ENCODE results near the gene PSMA2. TPM values are rescaled to one million over a fixed set of nuclear protein-coding genes. Genes with fewer than 3 reads are reported as not detected.

Gene PSMA2
- total RNA-seq, 2 experiments from 2014 or later, result 193 to 197 TPM

GRCh38 chr7:42906181-42906580 is 25.8 kb downstream of the PSMA2 start:
- ChIA-PET CTCF (interaction anchor here (0.9 to 1.4 kb wide), 2 partner anchors 13 to 35 kb away, joined by 3 read pairs; no protein-coding TSS in a partner anchor), POLR2A (interaction anchor here (1.1 to 1.2 kb wide), 2 partner anchors 13 to 17 kb away, joined by 3 read pairs; no protein-coding TSS in a partner anchor)
- no peaks in the 10 kb centered on the region for H3K27me3 Mint-ChIP-seq
- no peaks in the 10 kb centered on the region for H3K9me3 Mint-ChIP-seq
- intact Hi-C loops (cut with micrococcal nuclease), result no loop called here
- peaks cover 18% of the 10 kb centered on the region for H3K4me1 Mint-ChIP-seq (ENCODE audit: low read depth)
- ATAC-seq (no peak), DNase-seq (no peak)
- no peak overlapping the region for H3K4me3 Mint-ChIP-seq
- H3K36me3 Mint-ChIP-seq (ENCODE audit: low read depth), result peaks cover 15% of the 10 kb centered on the region
- no peak for TF ChIP-seq CTCF (IDR thresholded peaks at IDR 0.05)
- no peak overlapping the region for H3K27ac Mint-ChIP-seq

DNA sequence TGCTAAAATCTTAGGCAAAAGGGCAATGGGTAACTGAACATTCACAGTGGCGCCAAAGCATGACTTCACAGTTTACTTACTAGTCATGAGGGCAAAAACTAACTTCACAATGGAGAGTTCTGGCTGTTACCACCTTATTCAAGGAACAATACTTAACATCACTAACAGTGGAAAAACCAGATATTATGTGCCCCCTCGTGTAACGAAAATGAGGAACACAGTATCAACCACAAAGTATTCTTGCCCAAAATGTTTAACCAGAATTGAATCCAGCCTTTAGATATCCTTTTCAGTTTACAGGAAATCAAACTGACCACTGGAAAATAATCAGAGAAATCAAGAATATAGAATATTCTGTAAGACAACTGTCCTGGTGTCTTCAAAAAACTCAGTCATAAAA is 29.6 kb downstream of the PSMA2 start:
- TF ChIP-seq CTCF (IDR thresholded peaks at IDR 0.05), result no peak
- Mint-ChIP-seq H3K27me3 (no peaks in the 10 kb centered on the region), H3K36me3 (ENCODE audit: low read depth) (no peaks in the 10 kb centered on the region), H3K9me3 (no peaks in the 10 kb centered on the region), H3K27ac (no peak overlapping the region), H3K4me3 (no peak overlapping the region), H3K4me1 (ENCODE audit: low read depth) (no peaks in the 10 kb centered on the region)
- intact Hi-C loops (cut with micrococcal nuclease), result no loop called here
- ChIA-PET POLR2A (no interaction called here), CTCF (no interaction called here)
- ATAC-seq (no peak), DNase-seq (no peak)

GRCh38 chr7:42900842-42901241 is 31.1 kb downstream of the PSMA2 start:
- TF ChIP-seq CTCF (IDR thresholded peaks at IDR 0.05), result no peak
- ChIA-PET POLR2A (no interaction called here), CTCF (no interaction called here)
- H3K4me1 Mint-ChIP-seq (ENCODE audit: low read depth), result no peaks in the 10 kb centered on the region
- intact Hi-C loops (cut with micrococcal nuclease), result no loop called here
- H3K9me3 Mint-ChIP-seq, result peaks cover 3% of the 10 kb centered on the region
- DNase-seq (no peak), ATAC-seq (no peak)
- no peak overlapping the region for H3K4me3 Mint-ChIP-seq
- H3K36me3 Mint-ChIP-seq (ENCODE audit: low read depth), result no peaks in the 10 kb centered on the region
- no peaks in the 10 kb centered on the region for H3K27me3 Mint-ChIP-seq
- no peak overlapping the region for H3K27ac Mint-ChIP-seq

GRCh38 chr7:42893346-42894240 is 38.4 kb downstream of the PSMA2 start:
- peaks cover 11% of the 10 kb centered on the region for H3K36me3 Mint-ChIP-seq (ENCODE audit: low read depth)
- ChIA-PET POLR2A (no interaction called here), CTCF (interaction anchor here (1.2 to 1.4 kb wide), 2 partner anchors 13 to 17 kb away, joined by 3 read pairs; no protein-coding TSS in a partner anchor)
- no peak for TF ChIP-seq CTCF (IDR thresholded peaks at IDR 0.05)
- peaks cover 14% of the 10 kb centered on the region for H3K9me3 Mint-ChIP-seq
- H3K27ac Mint-ChIP-seq, result no peak overlapping the region
- H3K27me3 Mint-ChIP-seq, result peaks cover 1% of the 10 kb centered on the region
- H3K4me1 Mint-ChIP-seq (ENCODE audit: low read depth), result peaks cover 6% of the 10 kb centered on the region
- intact Hi-C loops (cut with micrococcal nuclease), result no loop called here
- ATAC-seq (no peak), DNase-seq (no peak)
- H3K4me3 Mint-ChIP-seq, result no peak overlapping the region

Measured in activated CD8-positive, alpha-beta T cell treated with anti-CD3 and anti-CD28 coated beads for 36 hours (primary cell).